Tibial nerve (tissue), 4 donors: ENCODE data around the gene SLC6A9.

Source experiments
- CTCF ChIP-seq, 5 experiments: fragments of 200-600 bp in 3 of 5; fragments of 450-650 bp in 2 of 5; sonication (generic) in 3 of 5; IDR thresholded peaks; one replicate each; pipeline ENCODE4 v1.5.1; 2016 to 2019; ENCODE audit warnings: antibody characterized with exemption in 5 of 5, mild to moderate bottlenecking in 3 of 5, moderate library complexity in 2 of 5
- EP300 ChIP-seq, 2 donors: sonication (generic); formaldehyde crosslinking; IDR thresholded peaks; one replicate each; pipeline ENCODE4 v1.6.1; 2017; ENCODE audit warnings: antibody characterized with exemption in 2 of 2, mild to moderate bottlenecking in 1 of 2
- POLR2A ChIP-seq, 2 donors: fragments of 450-650 bp; IDR thresholded peaks; one replicate each; pipeline ENCODE4 v1.6.1; 2017; ENCODE audit warnings: antibody characterized with exemption in 2 of 2, mild to moderate bottlenecking in 2 of 2, moderate library complexity in 2 of 2

DNA sequence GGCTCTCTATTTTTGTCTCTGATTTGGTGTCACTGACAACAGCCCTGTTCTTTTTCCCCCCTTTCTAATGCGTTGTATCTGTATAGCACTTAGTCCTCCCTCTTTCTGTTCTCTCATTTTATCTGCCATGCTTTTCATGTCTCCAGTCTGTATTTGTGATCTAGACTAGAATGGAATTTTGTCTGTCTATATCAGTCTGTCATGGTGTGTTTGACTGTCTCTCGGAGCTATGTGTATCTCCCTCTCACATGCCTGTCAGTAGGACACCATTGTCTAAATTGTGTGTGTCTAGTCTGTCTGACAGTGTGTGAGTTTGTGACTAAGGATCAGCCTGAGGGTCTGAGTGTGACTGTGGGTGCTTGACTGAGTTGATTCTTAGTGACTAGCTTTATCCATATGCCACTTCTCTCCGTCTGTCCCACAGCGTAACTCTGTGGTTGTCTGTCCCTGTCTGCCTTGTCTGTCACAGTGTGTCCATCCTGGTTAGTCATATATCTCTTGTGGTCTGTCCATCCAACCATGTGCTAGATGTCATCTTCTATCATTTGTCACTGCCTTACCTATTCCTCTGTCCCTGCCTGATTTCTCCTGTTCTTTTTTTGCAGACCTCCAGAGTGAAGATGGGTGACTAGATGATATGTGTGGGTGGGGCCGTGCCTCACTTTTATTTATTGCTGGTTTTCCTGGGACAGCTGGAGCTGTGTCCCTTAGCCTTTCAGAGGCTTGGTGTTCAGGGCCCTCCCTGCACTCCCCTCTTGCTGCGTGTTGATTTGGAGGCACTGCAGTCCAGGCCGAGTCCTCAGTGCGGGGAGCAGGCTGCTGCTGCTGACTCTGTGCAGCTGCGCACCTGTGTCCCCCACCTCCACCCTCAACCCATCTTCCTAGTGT lies 53.6 kb downstream of the SLC6A9 start:
- no peak for TF ChIP-seq CTCF (IDR thresholded peaks at IDR 0.05)
- TF ChIP-seq POLR2A (IDR thresholded peaks at IDR 0.05) = no peak
- no peak for TF ChIP-seq EP300 (IDR thresholded peaks at IDR 0.05)
